Fibroblast of lung (primary cell): ENCODE measurements around the gene XPNPEP2. TPM values are rescaled to one million over a fixed set of nuclear protein-coding genes. Genes with fewer than 3 reads are reported as not detected.

Experiments used
- DNase-seq, 2 donors: peaks; one replicate each; pipeline versions ENCODE4 v3.0.0 to v3.0.0-alpha.2; 2010; ENCODE audit warnings: low read depth in 2 of 2
- H2AFZ ChIP-seq: 2 replicates; pipeline ENCODE4 v1.5.1; 2012; ENCODE audit warnings: low read length, control low read depth, inconsistent platforms
- H3K27ac ChIP-seq: 2 replicates; pipeline ENCODE4 v1.5.1; 2011; ENCODE audit warnings: low read length, control low read depth; ENCODE audit not compliant: insufficient read depth
- H3K27me3 ChIP-seq: 2 replicates; pipeline ENCODE4 v1.5.1; 2011; ENCODE audit warnings: mild to moderate bottlenecking, low read length; ENCODE audit not compliant: control insufficient read depth, insufficient read depth
- H3K36me3 ChIP-seq: 2 replicates; pipeline ENCODE4 v1.5.1; 2011; ENCODE audit warnings: low read length; ENCODE audit not compliant: control insufficient read depth, insufficient read depth
- H3K4me1 ChIP-seq: 2 replicates; pipeline ENCODE4 v1.5.1; 2011; ENCODE audit warnings: low read length; ENCODE audit not compliant: control insufficient read depth, insufficient read depth; ENCODE audit errors: extremely low read depth
- H3K4me2 ChIP-seq: 2 replicates; pipeline ENCODE4 v1.5.1; 2011; ENCODE audit warnings: low read length, control low read depth; ENCODE audit not compliant: insufficient read depth; ENCODE audit errors: extremely low read depth
- H3K4me3 ChIP-seq, 4 experiments: fragments of 200-600 bp in 1 of 4; sonication (generic) in 1 of 4; replicated peaks in 1 of 4; 2 replicates each; pipeline ENCODE4 v1.5.1; 2011 to 2016; ENCODE audit warnings: low read length in 4 of 4, low read depth in 3 of 4, mild to moderate bottlenecking in 3 of 4, control low read depth in 2 of 4, inconsistent platforms in 1 of 4, mixed read lengths in 1 of 4; ENCODE audit not compliant: insufficient read depth in 1 of 4; ENCODE audit errors: control extremely low read depth in 1 of 4
- H3K79me2 ChIP-seq: 2 replicates; pipeline ENCODE4 v1.5.1; 2012; ENCODE audit warnings: mild to moderate bottlenecking, low read length, inconsistent platforms; ENCODE audit not compliant: control insufficient read depth, insufficient read depth
- H3K9ac ChIP-seq: 2 replicates; pipeline ENCODE4 v1.5.1; 2011; ENCODE audit warnings: mild to moderate bottlenecking, low read length, control low read depth; ENCODE audit not compliant: insufficient read depth
- H3K9me3 ChIP-seq: 2 replicates; pipeline ENCODE4 v1.5.1; 2012; ENCODE audit warnings: low read depth, low read length; ENCODE audit not compliant: control insufficient read depth, insufficient read depth
- H4K20me1 ChIP-seq: 2 replicates; pipeline ENCODE4 v1.5.1; 2011; ENCODE audit warnings: low read length; ENCODE audit not compliant: control insufficient read depth, insufficient read depth; ENCODE audit errors: extremely low read depth
- EZH2 ChIP-seq: IDR thresholded peaks from 2 replicates; pipeline ENCODE4 v1.5.1; 2012; ENCODE audit warnings: low read length, control low read depth, mild to moderate bottlenecking; ENCODE audit errors: missing control alignments
- polyA plus RNA-seq, 2 donors: library from polyadenylated mRNA; depleted of rRNA in 1 of 2; stranded (reverse) in 1 of 2; unstranded in 1 of 2; fragments of >200 nt; gene quantifications; 2 replicates each; pipeline ENCODE4 v1.2.1, GENCODE V29; 2011 to 2012; ENCODE audit warnings: missing spikeins in 1 of 2
- total RNA-seq: library from RNA; depleted of rRNA; stranded (reverse); fragments of >200 nt; gene quantifications from 2 replicates; pipeline ENCODE4 v1.2.1, GENCODE V29; 2014
- TF ChIP-seq, protein P1 (sequence below), 2 donors: IDR thresholded peaks in 1 of 2; conservative IDR thresholded peaks in 1 of 2; 1 replicate in 1 of 2; 2 replicates in 1 of 2; pipeline ENCODE4 v1.5.1; 2011 to 2012; ENCODE audit warnings: low read length in 2 of 2, control low read depth in 1 of 2, inconsistent platforms in 1 of 2, low read depth in 1 of 2, mild to moderate bottlenecking in 1 of 2

Gene XPNPEP2
- total and polyA plus RNA-seq, 2 donors (not counting 1 experiment from before 2014, with no cell fraction given) = 0.16 to 0.17 TPM

DNA sequence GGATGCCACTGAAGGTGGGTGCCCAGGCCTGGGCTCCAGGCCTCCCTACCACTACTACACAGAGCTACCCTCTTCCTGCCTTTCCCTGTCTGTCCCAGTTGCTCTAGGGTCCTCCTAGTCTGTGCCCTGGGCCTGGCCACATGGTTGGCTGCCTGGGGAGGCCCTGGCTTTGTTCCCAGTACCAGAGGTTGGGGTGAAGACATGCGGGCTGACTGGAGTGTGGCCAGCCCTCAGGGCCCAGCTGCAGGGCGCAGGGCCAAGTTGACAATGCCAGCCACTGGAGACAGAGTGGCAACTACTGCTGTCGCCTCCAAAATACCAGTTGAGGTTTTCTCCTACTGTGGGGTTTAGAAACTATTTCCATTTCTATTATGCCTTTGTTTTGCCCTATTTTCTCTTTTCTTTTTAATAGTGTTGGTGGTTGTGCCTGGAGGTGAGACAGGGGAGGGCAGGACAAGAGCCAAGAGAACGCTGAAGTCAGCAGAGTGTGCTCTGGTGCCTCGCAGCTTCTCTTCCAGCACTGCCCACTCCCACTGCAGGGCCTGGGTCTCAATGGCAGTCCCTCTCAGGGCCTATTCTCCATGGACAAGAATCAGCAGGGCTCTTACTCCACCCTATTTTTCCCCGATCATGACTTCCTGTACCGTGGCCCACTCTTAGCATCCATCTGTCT, 32.2 kb upstream of the XPNPEP2 start:
- Histone ChIP-seq H3K9ac (no peak overlapping the region), H3K4me3 (no peak overlapping the region), H3K9me3 (no peaks in the 10 kb centered on the region), H3K4me2 (no peak overlapping the region), H3K4me1 (no peaks in the 10 kb centered on the region), H3K27ac (no peak overlapping the region), H2AFZ (no peak overlapping the region), H4K20me1 (no peaks in the 10 kb centered on the region), H3K27me3 (peaks cover 2% of the 10 kb centered on the region), H3K79me2 (no peaks in the 10 kb centered on the region), H3K36me3 (no peaks in the 10 kb centered on the region)
- peak in 1 of 2 donors; percentile 5 for DNase-seq
- TF ChIP-seq, protein P1, sequence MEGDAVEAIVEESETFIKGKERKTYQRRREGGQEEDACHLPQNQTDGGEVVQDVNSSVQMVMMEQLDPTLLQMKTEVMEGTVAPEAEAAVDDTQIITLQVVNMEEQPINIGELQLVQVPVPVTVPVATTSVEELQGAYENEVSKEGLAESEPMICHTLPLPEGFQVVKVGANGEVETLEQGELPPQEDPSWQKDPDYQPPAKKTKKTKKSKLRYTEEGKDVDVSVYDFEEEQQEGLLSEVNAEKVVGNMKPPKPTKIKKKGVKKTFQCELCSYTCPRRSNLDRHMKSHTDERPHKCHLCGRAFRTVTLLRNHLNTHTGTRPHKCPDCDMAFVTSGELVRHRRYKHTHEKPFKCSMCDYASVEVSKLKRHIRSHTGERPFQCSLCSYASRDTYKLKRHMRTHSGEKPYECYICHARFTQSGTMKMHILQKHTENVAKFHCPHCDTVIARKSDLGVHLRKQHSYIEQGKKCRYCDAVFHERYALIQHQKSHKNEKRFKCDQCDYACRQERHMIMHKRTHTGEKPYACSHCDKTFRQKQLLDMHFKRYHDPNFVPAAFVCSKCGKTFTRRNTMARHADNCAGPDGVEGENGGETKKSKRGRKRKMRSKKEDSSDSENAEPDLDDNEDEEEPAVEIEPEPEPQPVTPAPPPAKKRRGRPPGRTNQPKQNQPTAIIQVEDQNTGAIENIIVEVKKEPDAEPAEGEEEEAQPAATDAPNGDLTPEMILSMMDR (conservative IDR thresholded peaks at IDR 0.05 in 1 of 2, IDR thresholded peaks at IDR 0.05 in 1 of 2; ENCODE audit: low read depth in 1 of 2, low read length in 2 of 2) = no peak
- TF ChIP-seq EZH2 = no peak

DNA sequence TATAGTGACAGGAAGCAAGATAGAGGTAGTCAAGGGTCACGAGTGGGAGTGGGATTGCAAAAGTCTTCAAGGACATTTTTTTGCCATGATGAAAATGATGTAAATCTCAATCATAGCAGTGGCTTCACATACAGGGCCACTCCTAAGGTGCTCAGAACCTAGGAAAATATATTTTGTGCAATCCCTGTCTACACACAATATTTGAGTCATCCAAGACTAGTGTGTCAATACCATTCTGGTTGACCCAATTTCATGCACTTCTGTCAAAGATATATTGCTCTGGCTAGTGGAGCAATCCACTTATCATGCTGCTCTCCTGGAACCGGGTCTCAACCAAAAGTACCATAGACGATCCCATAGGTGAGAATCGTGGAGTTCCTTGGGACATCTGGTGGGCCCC, 24.2 kb upstream of the XPNPEP2 start:
- H3K27ac ChIP-seq = no peak overlapping the region
- H3K79me2 ChIP-seq = no peaks in the 10 kb centered on the region
- H3K4me1 ChIP-seq = no peaks in the 10 kb centered on the region

DNA sequence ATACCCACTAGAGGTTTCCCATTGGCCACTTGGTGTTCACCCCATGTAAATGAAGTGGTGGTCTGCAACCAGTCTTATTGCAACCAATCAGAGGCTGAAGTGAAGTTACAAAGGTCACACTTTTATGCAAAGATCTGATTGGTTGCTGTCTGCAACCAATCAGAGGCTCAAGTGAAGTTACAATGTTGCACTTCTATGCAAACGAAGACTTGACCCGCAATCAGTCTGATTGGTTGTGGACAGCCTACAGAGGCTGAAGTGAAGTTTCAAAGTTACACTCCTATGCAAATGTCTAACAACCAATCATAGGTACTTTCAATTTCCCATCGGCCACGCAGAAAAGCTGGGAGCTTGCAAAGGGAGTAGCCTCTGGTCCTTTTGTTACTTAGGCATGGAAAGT, 22.3 kb upstream of the XPNPEP2 start:
- Histone ChIP-seq H3K9me3 (no peaks in the 10 kb centered on the region), H3K4me2 (no peak overlapping the region), H3K9ac (no peak overlapping the region), H3K27me3 (no peaks in the 10 kb centered on the region), H3K4me3 (no peak overlapping the region), H3K4me1 (no peaks in the 10 kb centered on the region), H2AFZ (no peak overlapping the region), H3K27ac (no peak overlapping the region), H3K79me2 (no peaks in the 10 kb centered on the region), H4K20me1 (no peaks in the 10 kb centered on the region), H3K36me3 (no peaks in the 10 kb centered on the region)
- no peak for DNase-seq
- TF ChIP-seq, protein P1 (conservative IDR thresholded peaks at IDR 0.05 in 1 of 2, IDR thresholded peaks at IDR 0.05 in 1 of 2; ENCODE audit: low read depth in 1 of 2, low read length in 2 of 2) = no peak
- no peak for TF ChIP-seq EZH2

More for the DNA sequence above, 24.2 kb upstream of the XPNPEP2 start:
- Histone ChIP-seq H4K20me1 (no peaks in the 10 kb centered on the region), H3K36me3 (no peaks in the 10 kb centered on the region), H3K9ac (no peak overlapping the region), H3K27me3 (no peaks in the 10 kb centered on the region), H3K4me2 (no peak overlapping the region), H3K9me3 (no peaks in the 10 kb centered on the region), H2AFZ (no peak overlapping the region), H3K4me3 (no peak overlapping the region)
- no peak for DNase-seq
- TF ChIP-seq, protein P1 (conservative IDR thresholded peaks at IDR 0.05 in 1 of 2, IDR thresholded peaks at IDR 0.05 in 1 of 2; ENCODE audit: low read depth in 1 of 2, low read length in 2 of 2) = no peak
- no peak for TF ChIP-seq EZH2
